Upper lobe of left lung (tissue), 6 donors: ENCODE measurements around the gene TMIGD3. TPM values are rescaled to one million over a fixed set of nuclear protein-coding genes. Genes with fewer than 3 reads are reported as not detected.

ENCODE experiments used
- ATAC-seq, 2 donors: fragments of 200-7000 bp; cut with Tn5 transposase; one replicate each; pipeline ENCODE4 v1.9.1; 2022; ENCODE audit warnings: mild to moderate bottlenecking in 2 of 2, moderate library complexity in 2 of 2; ENCODE audit not compliant: low FRiP score in 2 of 2
- DNase-seq, 2 donors: peaks; one replicate each; pipeline ENCODE4 v3.0.0-alpha.2; 2019 to 2020
- H3K27ac ChIP-seq, 4 donors: fragments of 200-600 bp; sonication (generic); one replicate each; pipeline ENCODE4 v1.5.1; 2016 to 2019
- H3K27me3 ChIP-seq, 4 donors: fragments of 200-600 bp; sonication (generic); one replicate each; pipeline ENCODE4 v1.5.1; 2017 to 2019
- H3K36me3 ChIP-seq, 4 donors: fragments of 200-600 bp; sonication (generic); one replicate each; pipeline ENCODE4 v1.5.1; 2016 to 2019
- H3K4me1 ChIP-seq, 4 donors: fragments of 200-600 bp; sonication (generic); one replicate each; pipeline ENCODE4 v1.5.1; 2018 to 2019
- H3K4me3 ChIP-seq, 4 donors: fragments of 200-600 bp; sonication (generic); one replicate each; pipeline ENCODE4 v1.5.1; 2017 to 2019; ENCODE audit warnings: mild to moderate bottlenecking in 2 of 4, moderate library complexity in 1 of 4
- H3K9me3 ChIP-seq, 4 donors: fragments of 200-600 bp; sonication (generic); one replicate each; pipeline ENCODE4 v1.5.1; 2018 to 2019
- EP300 ChIP-seq, 4 donors: sonication (generic); formaldehyde crosslinking; IDR thresholded peaks; one replicate each; pipeline ENCODE4 v1.5.1; 2017; ENCODE audit warnings: antibody characterized with exemption in 4 of 4, control low read depth in 2 of 4
- POLR2A ChIP-seq, 4 donors: fragments of 450-650 bp; IDR thresholded peaks; one replicate each; pipeline ENCODE4 v1.5.1; 2016 to 2017; ENCODE audit warnings: antibody characterized with exemption in 4 of 4, mild to moderate bottlenecking in 2 of 4
- POLR2AphosphoS5 ChIP-seq, 2 donors: sonication (generic); formaldehyde crosslinking; IDR thresholded peaks; one replicate each; pipeline ENCODE4 v1.5.1; 2017; ENCODE audit warnings: antibody characterized with exemption in 2 of 2
- WGBS, 2 donors: methylation state at CpG; one replicate each; pipeline ENCODE4 v1.1.5; 2017 to 2018; 5-methylcytosine and 5-hydroxymethylcytosine counted together
- total RNA-seq, 6 donors: library from RNA; depleted of rRNA in 4 of 6; stranded (reverse); fragments of >200 nt in 4 of 6; gene quantifications; one replicate each; pipeline versions ENCODE4 v1.1.0 to v1.2.1, GENCODE V29; 2016 to 2021
- TF ChIP-seq, protein P1 (sequence below), 6 experiments: fragments of 450-650 bp in 4 of 6; fragments of 200-600 bp in 2 of 6; sonication (generic) in 2 of 6; IDR thresholded peaks; one replicate each; pipeline ENCODE4 v1.5.1; 2016 to 2019; ENCODE audit warnings: antibody characterized with exemption in 6 of 6
- donor health status: DM: no; HTN: no; CAD: no; lungs with moderate emphysema.
- donor health status: DM: no; HTN: yes; CAD: no; lungs with severe emphysema.

The TMIGD3 gene
- total RNA-seq, 6 donors from 2014 or later, result 2.0 to 36.7 (median 4.6) TPM

DNA sequence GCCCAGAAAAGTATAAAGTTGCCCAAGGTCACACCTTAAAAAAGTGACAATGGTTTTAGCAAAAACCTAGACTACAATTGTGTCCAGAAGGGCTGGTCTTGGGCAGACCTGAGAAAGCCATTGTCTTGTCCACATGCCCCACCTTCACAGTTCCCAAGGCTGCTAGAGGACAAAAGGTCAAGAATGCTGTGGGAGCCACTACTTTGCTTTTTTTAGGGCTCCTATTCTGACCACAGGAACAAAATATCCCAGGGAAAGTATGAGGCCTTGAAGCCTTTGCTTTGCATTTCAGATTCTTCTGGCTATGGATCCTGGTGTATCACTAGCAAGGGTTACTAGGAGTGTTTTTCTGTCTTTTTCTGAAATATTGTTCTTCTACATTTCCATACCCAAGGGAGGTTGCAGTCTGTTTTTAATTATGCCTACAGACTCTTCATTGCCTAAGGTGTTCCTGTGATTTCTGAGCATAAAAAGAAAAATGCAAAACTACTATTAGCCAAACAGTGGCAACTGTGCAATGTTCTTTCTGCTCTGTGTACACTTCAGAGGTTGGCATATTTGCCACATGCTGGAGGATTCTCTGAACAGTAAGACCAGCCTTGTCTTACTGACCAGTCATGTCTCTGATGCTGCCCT, 18.9 kb downstream of the TMIGD3 start:
- ATAC-seq (no peak), DNase-seq (no peak)
- Histone ChIP-seq H3K27ac (peak overlapping the region in 1 of 4 donors; percentile 21), H3K4me3 (no peak overlapping the region), H3K27me3 (no peaks in the 10 kb centered on the region), H3K36me3 (no peaks in the 10 kb centered on the region), H3K9me3 (no peaks in the 10 kb centered on the region), H3K4me1 (peaks cover 0 to 14% (median 6%) of the 10 kb centered on the region in 4 donors)
- TF ChIP-seq POLR2AphosphoS5 (IDR thresholded peaks at IDR 0.05) (no peak), POLR2A (IDR thresholded peaks at IDR 0.05) (no peak), EP300 (IDR thresholded peaks at IDR 0.05) (no peak)
- TF ChIP-seq, protein P1, sequence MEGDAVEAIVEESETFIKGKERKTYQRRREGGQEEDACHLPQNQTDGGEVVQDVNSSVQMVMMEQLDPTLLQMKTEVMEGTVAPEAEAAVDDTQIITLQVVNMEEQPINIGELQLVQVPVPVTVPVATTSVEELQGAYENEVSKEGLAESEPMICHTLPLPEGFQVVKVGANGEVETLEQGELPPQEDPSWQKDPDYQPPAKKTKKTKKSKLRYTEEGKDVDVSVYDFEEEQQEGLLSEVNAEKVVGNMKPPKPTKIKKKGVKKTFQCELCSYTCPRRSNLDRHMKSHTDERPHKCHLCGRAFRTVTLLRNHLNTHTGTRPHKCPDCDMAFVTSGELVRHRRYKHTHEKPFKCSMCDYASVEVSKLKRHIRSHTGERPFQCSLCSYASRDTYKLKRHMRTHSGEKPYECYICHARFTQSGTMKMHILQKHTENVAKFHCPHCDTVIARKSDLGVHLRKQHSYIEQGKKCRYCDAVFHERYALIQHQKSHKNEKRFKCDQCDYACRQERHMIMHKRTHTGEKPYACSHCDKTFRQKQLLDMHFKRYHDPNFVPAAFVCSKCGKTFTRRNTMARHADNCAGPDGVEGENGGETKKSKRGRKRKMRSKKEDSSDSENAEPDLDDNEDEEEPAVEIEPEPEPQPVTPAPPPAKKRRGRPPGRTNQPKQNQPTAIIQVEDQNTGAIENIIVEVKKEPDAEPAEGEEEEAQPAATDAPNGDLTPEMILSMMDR (IDR thresholded peaks at IDR 0.05), result no peak

DNA sequence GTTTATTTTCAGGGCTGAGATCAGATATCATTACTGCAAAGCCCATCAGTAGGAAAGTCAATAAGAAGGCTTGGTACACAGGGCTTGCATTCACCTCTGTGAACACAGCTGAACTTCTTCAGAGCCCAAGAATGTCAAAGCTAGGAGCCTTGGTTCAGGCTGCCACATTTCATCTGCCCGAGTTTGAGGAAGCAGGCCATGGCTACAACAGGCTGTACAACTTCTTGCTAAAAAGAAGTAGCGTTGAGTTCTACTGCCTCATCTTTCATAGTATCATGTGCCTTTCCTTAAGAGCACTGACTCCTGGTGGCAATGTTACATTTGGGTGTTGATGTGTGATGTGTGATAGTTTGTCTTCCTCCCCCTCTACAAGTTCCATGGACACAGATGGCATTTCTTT, 19.6 kb downstream of the TMIGD3 start:
- ATAC-seq (no peak), DNase-seq (no peak)
- Histone ChIP-seq H3K27ac (no peak overlapping the region), H3K27me3 (no peaks in the 10 kb centered on the region), H3K9me3 (no peaks in the 10 kb centered on the region), H3K4me3 (no peak overlapping the region), H3K36me3 (no peaks in the 10 kb centered on the region), H3K4me1 (peaks cover 0 to 14% (median 6%) of the 10 kb centered on the region in 4 donors)
- WGBS, 2 donors, result 58 to 81% methylated on average over 2 of the region's 2 CpGs
- TF ChIP-seq, protein P1 (IDR thresholded peaks at IDR 0.05), result peak in 1 of 6 experiments; percentile 7
- no peak for TF ChIP-seq EP300 (IDR thresholded peaks at IDR 0.05)

GRCh38 chr1:111483166-111483565, 20.3 kb downstream of the TMIGD3 start:
- H3K4me3 ChIP-seq, result no peak overlapping the region
- TF ChIP-seq POLR2A (IDR thresholded peaks at IDR 0.05) (no peak), POLR2AphosphoS5 (IDR thresholded peaks at IDR 0.05) (no peak), EP300 (IDR thresholded peaks at IDR 0.05) (no peak)
- TF ChIP-seq, protein P1 (IDR thresholded peaks at IDR 0.05), result no peak
- H3K27me3 ChIP-seq, result no peaks in the 10 kb centered on the region
- no peak for ATAC-seq
- no peak overlapping the region for H3K27ac ChIP-seq
- no peaks in the 10 kb centered on the region for H3K9me3 ChIP-seq
- 70 to 78% methylated on average over 3 of the region's 3 CpGs for WGBS, 2 donors
- peaks cover 0 to 9% (median 6%) of the 10 kb centered on the region in 4 donors for H3K4me1 ChIP-seq
- DNase-seq, result no peak
- peaks cover 0 to 4% (median under 1%) of the 10 kb centered on the region in 4 donors for H3K36me3 ChIP-seq

GRCh38 chr1:111481387-111482221, 21.8 kb downstream of the TMIGD3 start:
- WGBS, 2 donors, result 27 to 44% methylated on average over 8 of the region's 8 CpGs
- no peaks in the 10 kb centered on the region for H3K27me3 ChIP-seq
- ATAC-seq (peak; percentile 92 to 95), DNase-seq (peak; percentile 77 to 90)
- H3K4me1 ChIP-seq, result peaks cover 0 to 8% (median 6%) of the 10 kb centered on the region in 4 donors
- TF ChIP-seq, protein P1 (IDR thresholded peaks at IDR 0.05), result peak; percentile 62 to 81 (median 65)
- no peak for TF ChIP-seq POLR2A (IDR thresholded peaks at IDR 0.05)
- no peak for TF ChIP-seq EP300 (IDR thresholded peaks at IDR 0.05)
- TF ChIP-seq POLR2AphosphoS5 (IDR thresholded peaks at IDR 0.05), result no peak
- peak overlapping the region in 2 of 4 donors; percentile 2 to 28 for H3K27ac ChIP-seq
- H3K4me3 ChIP-seq, result no peak overlapping the region
- peaks cover 0 to 11% (median 1%) of the 10 kb centered on the region in 4 donors for H3K36me3 ChIP-seq
- no peaks in the 10 kb centered on the region for H3K9me3 ChIP-seq
